IPS-18c (cell line): ENCODE measurements around the gene TMEM229A.

Experiments
- H3K4me3 ChIP-seq: 2 replicates; pipeline ENCODE4 v1.7.0; 2013; ENCODE audit warnings: low read depth, mild to moderate bottlenecking, low read length, moderate library complexity; ENCODE audit not compliant: insufficient read depth
- H3K9me3 ChIP-seq: one replicate; pipeline ENCODE4 v1.6.1; 2013; ENCODE audit warnings: mild to moderate bottlenecking, low read length, moderate library complexity; ENCODE audit not compliant: control insufficient read depth, insufficient read depth

Gene TMEM229A

DNA sequence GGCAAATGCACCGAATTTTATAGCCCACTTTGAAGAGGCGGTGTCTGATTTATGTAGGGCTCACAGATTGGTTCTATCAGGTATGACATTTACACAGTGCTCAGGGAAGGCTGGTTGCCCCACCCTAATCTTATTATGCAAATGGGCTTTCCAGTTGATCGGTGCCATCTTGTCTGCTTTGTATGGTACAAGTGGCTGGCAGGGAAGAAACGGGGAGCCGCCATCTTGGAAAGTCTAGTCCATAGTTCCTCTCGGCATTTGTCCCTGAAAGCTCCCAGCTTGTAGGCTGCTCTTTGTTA is 36.6 kb downstream of the TMEM229A start:
- no peaks in the 10 kb centered on the region for H3K9me3 ChIP-seq
- no peak overlapping the region for H3K4me3 ChIP-seq

DNA sequence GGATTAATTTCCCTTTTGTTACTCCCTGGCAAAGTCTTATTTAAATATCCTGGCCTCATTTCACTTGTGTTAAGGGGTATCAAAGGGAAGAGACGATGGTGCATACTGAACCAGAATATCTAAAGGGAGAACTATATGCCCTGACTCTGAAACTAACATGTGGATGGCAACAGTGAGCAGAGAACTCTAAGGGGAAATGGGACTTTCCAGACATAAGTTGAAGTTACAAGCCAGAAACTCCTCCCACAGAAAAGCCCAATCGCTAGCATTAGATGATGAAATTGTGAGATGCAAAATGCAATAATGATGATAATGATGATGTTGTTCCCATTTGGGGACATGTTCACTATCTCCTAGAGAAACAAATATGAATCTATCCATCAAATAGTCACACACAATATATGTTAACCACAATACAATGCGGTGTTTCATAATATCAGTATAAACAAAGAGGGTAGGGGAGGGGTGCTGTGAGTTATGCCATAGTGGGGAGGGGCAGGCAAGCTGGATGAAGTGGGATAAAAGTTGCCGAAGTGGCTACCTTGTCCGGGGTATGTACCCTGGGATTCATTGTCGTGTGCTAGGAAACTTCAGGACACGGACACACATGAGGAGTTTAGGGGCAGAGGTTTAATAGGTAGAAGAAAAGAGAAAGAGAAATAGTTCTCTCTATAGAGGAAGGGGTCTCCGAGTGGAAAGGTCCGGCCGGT is 37.1 kb downstream of the TMEM229A start:
- H3K4me3 ChIP-seq = no peak overlapping the region

DNA sequence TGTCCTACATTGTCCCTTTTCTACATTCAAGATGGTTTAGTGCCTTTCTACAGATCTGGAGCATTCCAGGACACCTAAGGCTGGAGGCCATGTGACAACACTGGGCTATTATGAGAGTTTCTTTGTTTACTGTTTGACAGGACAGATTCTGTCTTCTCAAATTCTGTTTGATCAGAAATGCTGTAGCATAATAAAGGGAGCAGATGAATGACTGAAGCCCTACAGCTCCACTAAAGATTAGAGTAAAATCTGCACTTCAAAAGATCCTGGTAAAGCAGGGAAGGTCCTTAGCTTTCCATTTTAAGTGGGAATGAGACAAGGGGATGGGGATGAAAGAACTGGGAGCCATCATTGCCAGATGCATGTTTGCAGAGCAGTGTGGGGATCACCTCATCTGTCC is 38.4 kb downstream of the TMEM229A start:
- Histone ChIP-seq H3K9me3 (no peaks in the 10 kb centered on the region), H3K4me3 (no peak overlapping the region)

More for the DNA sequence above, 37.1 kb downstream of the TMEM229A start:
- H3K9me3 ChIP-seq = no peaks in the 10 kb centered on the region

DNA sequence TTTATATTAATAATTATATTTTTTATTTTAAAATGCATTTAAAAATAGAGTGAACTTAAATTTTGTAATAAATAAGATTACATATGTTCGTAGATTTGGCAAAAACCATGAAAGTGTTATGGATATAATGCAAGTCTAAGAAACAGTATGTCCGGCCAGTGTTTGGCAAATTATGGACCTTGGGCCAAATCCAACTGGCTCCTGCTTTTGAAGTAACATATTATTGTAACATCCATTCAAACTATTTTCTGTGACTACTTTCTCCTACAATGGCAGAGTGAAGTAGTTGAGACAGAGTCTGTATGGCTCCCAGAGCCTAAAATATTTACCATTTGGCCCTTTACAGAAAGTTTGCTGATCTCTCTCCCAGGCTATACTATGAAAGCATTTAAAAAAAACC is 38.9 kb downstream of the TMEM229A start:
- H3K4me3 ChIP-seq = no peak overlapping the region
- H3K9me3 ChIP-seq = no peaks in the 10 kb centered on the region

DNA sequence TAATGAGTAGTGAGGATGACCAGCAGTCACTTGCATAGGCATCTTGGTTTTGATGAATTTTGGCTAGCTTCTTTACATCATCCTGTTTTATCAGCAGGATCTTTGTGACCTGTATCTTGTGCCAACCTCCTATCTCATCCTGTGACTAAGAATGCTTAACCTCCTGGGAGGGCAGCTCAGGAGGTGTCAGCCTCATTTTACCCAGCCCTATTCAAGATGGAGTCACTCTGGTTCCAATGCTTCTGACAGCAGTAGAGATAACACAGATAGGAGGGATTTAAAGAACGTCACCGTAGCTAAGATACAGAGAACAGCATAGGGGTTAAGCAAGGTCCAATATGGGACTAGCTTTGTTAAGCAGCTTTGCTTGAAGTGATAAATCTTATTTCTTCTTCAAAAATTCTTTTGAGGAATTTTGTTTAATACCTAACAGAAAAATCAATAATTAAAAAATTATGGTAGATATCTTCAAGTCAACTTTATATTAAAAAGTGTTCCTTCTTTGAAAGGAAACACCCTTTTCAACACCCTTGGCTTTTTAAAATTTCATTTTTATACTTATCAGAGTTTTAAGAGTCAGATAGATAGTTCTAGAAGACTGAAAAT is 39.9 kb downstream of the TMEM229A start:
- Histone ChIP-seq H3K9me3 (no peaks in the 10 kb centered on the region), H3K4me3 (no peak overlapping the region)

DNA sequence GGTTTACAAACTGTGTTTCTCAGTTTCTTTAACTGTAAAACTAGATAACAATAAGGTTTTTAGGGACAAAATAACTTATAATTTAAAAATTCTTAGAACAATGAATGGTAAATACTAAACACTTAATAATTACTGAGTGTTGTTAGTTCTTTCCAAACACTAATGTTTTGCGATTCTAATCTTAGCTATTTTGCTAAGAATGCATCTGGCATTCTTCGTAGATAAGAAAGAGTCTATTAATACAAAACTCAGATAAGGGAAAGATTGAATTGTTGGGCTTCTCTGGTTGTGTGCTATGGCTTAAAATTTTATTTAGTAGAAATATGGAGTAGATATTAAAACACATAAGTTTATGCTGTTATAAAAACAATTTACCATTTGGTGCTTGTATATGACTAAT is 45.4 kb downstream of the TMEM229A start:
- H3K9me3 ChIP-seq = no peaks in the 10 kb centered on the region
- H3K4me3 ChIP-seq = no peak overlapping the region
